Vagina (tissue), 2 donors: Measurements from ENCODE around the gene BICD2.

Experiments
- POLR2A ChIP-seq, 2 donors: fragments of 450-650 bp; IDR thresholded peaks; one replicate each; pipeline ENCODE4 v1.6.1; 2017; ENCODE audit warnings: antibody characterized with exemption in 2 of 2, mild to moderate bottlenecking in 2 of 2, moderate library complexity in 2 of 2
- POLR2AphosphoS5 ChIP-seq, 2 donors: sonication (generic); formaldehyde crosslinking; IDR thresholded peaks; one replicate each; pipeline ENCODE4 v1.9.0; 2017; ENCODE audit warnings: antibody characterized with exemption in 2 of 2, mild to moderate bottlenecking in 2 of 2, low read depth in 1 of 2; ENCODE audit not compliant: insufficient read depth in 1 of 2
- TF ChIP-seq, protein P1 (sequence below), 3 experiments: fragments of 450-650 bp in 2 of 3; fragments of 200-600 bp in 1 of 3; sonication (generic) in 1 of 3; IDR thresholded peaks; one replicate each; pipeline ENCODE4 v1.5.1; 2017 to 2019; ENCODE audit warnings: antibody characterized with exemption in 3 of 3, mild to moderate bottlenecking in 2 of 3, moderate library complexity in 2 of 3

DNA sequence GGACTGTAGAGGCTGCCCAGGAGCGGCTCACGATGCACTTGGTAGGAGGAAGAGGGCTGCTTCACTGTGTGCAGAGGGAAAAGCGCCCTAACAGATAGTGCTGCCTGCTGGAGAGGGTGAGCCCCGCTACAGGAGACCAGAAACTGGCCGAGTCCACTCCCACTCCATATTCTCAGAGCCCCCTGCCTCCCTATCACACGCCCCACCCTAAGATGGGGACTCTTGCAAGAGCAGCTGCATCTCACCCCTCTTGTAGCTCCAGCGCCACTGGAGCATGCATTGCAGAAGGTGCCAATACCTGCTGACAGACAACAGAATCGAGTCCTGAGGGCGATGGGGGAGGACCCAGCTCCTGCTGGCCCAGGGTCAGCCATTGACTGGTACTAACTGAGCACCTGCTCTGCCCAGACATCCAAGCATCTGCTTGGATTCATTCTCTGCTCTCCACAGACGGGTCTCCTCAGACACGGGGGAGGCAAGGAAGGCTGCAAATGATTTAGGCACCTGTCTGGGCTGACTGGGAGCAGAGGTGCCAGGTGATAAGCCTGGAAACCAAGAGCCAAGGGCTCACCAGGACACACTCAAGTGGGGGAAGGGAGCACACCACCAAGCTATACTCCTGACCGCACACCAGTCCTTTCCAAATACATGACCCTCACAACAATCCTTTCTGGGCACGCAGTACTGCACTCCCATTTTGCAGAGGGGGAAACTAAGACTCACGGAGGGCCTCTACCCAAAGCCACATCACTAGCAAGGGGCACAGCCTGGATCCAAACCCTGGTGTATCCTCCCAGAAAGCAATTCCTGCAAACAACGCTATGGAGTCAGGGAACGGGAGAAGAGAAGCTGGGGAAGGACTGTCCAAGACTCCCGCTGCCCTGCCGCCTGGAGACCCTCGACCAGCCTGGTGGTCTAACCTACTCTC, 1.6 kb downstream of the BICD2 start:
- TF ChIP-seq, protein P1, sequence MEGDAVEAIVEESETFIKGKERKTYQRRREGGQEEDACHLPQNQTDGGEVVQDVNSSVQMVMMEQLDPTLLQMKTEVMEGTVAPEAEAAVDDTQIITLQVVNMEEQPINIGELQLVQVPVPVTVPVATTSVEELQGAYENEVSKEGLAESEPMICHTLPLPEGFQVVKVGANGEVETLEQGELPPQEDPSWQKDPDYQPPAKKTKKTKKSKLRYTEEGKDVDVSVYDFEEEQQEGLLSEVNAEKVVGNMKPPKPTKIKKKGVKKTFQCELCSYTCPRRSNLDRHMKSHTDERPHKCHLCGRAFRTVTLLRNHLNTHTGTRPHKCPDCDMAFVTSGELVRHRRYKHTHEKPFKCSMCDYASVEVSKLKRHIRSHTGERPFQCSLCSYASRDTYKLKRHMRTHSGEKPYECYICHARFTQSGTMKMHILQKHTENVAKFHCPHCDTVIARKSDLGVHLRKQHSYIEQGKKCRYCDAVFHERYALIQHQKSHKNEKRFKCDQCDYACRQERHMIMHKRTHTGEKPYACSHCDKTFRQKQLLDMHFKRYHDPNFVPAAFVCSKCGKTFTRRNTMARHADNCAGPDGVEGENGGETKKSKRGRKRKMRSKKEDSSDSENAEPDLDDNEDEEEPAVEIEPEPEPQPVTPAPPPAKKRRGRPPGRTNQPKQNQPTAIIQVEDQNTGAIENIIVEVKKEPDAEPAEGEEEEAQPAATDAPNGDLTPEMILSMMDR (IDR thresholded peaks at IDR 0.05): no peak
- TF ChIP-seq POLR2A (IDR thresholded peaks at IDR 0.05) (no peak), POLR2AphosphoS5 (IDR thresholded peaks at IDR 0.05; ENCODE audit: insufficient read depth in 1 of 2, low read depth in 1 of 2) (no peak)
